ENCODE data around the gene TSGA10IP.

The TSGA10IP gene

DNA sequence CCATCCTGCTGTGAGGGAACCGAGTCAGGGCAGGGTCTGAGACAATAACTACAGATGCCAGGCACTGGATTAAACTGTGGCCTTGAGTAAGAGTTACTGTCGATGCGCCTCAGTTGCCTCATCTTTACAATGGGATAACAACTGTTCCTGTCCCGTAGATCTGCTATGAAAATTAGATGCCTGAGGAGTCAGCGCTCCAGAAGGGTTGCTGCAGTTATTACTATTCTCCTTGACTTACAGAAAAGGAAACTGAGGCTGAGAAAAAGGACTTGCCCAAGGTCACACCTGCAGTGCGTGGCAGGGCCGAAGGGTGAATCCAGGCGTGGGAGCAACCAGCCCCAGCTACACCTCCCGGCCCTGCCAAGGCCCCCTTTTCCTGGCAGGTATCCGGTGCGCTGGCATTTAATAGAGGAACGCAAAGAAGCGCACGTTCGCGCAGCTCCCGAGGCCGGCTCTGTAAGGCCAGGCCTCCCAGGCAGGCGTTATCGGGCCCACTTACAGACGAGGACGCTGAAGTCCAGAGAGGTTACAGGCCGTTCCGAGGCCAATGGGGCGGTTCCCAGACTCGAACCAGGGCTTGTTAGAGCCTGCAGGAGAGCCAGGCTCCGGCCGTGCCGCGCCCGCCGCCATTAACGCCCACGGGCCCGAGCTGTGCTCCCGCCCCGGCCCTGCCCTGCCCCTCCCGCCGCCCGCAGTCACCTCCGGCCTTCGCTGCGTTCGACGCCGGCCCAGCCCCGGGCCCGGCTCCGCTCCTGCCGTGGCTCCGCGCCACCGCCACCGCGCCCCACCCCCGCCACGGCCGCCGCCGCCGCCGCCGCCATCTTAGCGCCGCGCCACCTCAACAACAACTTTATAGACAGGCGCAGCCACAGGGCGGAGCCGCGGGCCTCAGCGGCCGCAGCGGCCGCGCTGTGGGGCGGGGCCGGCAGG lies 26.8 kb upstream of the TSGA10IP start, which contains the start of gene C11orf68:
TSS of gene C11orf68 (minus strand) at position 852 of the 930 bp plus-strand sequence. CDS start at position 821, 31 bp downstream.
- DNase-seq (ENCODE audit: low read depth in 2 of 2): no peak

DNA sequence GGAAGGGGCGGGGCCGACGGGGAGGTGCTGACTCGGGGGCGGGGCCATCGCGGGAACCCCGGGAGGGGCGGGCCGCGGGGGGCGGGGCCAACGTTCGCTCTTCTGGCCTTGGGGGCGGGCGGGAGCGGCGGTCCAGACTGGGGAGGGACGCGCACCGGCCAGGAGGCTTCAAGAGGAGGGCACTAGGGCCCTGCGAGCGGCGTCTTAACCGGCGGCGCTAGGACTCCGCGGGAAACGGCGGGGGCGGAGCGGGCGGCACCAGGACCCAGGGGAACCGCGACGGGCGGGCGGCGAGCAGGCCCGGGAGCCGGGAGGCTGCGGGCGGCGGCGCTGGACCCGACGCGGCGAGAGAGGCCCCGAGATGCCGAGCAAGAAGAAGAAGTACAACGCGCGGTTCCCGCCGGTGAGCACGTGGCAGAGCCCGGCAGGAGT lies 26.1 kb upstream of the TSGA10IP start, which contains the start of gene DRAP1:
TSS of gene DRAP1 (plus strand) at position 286 of the 432 bp plus-strand sequence. CDS start at position 362, 76 bp downstream.
- DNase-seq (ENCODE audit: low read depth in 2 of 2): peak; percentile 96 to 100

DNA sequence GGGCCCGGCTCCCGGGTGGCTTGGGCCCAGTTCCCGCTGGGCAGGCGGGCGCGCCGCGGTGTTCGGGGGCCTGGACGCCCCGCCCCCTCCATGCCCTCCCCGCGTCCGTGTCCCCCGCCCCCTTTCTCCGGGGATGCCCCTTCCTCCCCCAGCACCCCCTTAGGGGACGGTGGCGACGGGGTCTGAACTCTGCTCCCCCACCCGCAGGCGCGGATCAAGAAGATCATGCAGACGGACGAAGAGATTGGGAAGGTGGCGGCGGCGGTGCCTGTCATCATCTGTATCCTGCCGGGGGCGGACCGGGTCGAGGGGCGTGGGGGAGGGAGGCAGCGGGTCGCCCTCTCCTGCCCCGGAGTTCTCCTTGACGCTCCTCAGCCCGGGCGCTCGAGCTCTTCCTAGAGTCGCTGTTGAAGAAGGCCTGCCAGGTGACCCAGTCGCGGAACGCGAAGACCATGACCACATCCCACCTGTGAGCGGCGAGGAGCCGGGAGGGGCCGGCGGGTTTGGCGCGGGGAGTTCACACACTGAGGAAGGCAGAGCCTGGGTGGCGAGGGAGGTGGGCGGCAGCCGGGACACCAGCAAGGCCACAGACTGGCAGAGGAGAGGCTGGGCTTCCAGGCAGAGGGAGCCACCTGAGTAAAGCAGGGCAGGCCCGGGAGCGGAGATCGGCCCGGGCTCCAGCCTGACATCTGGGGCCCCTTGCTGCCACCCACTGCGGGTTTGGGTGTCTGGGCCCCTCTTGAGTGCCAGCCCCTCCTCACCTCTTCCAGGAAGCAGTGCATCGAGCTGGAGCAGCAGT lies 25.5 kb upstream of the TSGA10IP start:
- DNase-seq (ENCODE audit: low read depth in 2 of 2): peak in 1 of 2 donors; percentile 36

DNA sequence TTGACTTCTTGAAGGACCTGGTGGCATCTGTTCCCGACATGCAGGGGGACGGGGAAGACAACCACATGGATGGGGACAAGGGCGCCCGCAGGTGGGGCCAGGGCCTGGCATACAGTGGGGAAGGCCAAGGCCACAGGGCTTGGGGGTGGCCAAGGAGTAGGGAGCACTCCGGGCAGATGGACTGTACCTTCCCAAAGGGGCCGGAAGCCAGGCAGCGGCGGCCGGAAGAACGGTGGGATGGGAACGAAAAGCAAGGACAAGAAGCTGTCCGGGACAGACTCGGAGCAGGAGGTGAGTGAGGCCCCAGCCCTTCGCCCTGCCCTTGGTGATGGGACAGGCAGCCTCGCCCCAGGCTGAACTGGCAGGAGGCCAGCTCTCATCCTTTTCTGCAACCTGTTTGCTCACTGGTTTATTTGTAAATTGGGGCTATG lies 24.9 kb upstream of the TSGA10IP start:
- no peak for DNase-seq (ENCODE audit: low read depth in 2 of 2)

DNA sequence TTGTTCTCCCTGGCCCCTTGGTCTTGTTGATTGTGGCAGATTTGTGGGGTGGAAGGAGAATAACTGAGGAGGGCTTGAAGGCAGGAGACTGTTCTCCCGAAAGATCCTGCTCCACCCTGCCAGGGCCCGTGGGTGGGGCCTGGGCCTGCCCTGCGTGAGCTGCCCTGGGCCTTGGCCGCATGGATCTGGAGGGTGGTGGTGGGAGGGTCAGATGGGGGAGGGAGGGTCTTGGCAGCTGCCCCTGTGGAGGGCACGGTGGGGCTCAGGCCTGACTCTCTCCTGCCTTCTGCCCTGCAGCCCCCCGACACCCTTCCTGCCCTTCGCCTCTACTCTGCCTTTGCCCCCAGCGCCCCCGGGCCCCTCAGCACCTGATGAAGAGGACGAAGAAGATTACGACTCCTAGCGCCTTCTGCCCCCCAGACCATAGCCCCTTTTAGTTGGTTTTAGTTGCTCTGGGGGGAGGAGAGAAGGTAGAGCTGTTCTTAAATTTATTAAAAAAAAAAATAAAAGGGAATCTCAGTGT lies 24.2 kb upstream of the TSGA10IP start:
- no peak for DNase-seq (ENCODE audit: low read depth in 2 of 2)

DNA sequence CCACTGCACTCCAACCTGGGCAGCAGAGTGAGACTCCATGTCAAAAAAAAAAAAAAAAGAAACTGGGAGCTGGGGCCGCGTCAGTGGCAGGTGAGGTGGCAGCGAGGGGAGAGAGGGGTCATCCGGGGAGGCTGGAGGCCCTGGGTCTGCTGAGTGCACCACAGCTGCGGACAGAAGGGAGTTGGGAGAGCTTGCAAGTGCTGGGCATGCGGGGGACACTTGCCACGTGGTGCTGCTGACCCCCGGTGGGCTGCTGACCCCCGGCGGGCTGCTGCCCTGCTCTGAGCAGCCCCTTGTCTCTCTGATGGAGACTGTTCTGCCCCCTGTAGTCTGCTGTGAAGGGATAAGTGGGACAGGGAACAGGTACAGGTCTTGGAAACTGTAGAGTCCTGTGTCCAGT lies 23.4 kb upstream of the TSGA10IP start:
- DNase-seq (ENCODE audit: low read depth in 2 of 2): no peak

DNA sequence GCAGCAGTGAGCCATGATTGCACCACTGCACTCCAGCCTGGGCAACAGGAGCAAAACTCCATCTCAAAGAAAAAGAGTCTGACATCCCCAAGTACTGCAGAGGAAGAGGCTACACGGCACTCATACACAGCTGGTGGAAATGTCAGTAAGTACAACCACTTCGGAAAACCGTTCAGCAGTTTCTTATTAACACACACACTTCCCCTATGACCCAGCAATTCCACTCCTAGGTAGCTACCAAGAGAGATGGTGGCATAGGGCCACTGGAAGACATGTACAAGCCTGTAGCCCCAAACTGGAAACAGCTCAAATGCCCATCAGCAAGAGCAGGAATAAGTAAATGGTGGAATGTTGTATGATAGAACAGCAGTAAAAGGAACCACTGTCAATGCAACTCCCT lies 22.7 kb upstream of the TSGA10IP start:
- DNase-seq (ENCODE audit: low read depth in 2 of 2): no peak

DNA sequence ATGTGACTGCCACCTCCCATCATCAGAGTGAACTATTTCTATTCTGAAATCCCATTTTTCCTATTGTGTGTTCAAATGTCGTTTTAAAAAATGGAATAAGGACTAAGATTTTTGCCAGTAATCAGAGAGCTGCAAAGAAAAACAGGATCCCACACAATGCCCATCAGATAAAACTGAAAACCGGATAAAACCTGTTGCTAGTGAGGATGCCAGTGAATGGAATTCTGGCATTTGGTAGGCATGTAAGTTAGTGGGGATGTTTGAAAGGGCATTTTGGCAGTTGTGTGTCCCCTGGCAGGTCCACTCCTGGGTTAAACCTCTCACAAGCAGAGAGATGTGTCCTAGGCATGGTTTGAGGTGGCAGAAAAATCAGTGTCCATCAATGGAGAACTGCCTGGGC lies 19.9 kb upstream of the TSGA10IP start:
- no peak for DNase-seq (ENCODE audit: low read depth in 2 of 2)

DNA sequence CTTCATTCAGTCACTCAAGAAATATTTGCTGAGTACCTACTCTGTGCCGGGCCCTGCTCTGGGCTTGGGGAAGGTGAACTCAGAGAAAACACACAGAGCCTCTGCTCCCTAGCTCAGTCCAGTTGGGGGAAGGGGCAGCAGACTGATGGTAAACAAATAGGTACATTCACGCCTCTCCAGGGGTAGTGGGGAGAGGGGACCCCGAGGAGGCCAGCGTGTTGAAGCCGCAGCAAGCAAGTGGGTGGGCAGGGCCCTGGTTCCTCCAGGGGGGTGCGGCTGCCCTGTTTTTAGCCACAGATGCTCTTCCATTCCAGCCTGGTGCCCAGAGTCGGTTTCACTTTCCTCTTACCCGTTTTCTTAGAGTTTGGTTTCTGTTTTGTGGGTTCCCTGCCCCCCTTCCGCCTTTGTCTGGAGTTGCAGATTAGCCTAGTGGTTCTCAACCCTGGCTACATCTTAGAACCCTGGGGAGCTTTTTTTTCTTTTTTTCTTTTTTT lies 17.3 kb upstream of the TSGA10IP start:
- peak; percentile 66 to 70 for DNase-seq (ENCODE audit: low read depth in 2 of 2)

DNA sequence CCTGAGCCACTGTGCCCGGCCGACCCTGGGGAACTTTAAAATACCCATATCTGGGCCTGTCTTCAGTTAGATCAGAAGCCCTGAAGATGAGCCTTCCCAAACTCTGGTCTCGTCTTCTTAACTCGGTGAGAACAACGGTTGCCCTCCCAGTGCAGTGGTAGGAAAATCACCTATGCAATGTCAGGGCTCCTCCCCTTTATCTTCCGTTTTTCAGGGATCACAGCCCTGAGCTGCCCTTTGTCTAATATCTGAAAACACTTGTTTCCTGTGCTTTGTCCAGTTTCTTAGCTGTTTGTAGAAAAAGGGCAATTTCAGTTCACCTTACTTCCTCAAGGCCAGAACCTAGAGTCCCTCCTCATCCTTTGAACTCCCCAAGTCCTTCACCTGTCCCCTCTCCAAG lies 16.6 kb upstream of the TSGA10IP start:
- DNase-seq (ENCODE audit: low read depth in 2 of 2): no peak

DNA sequence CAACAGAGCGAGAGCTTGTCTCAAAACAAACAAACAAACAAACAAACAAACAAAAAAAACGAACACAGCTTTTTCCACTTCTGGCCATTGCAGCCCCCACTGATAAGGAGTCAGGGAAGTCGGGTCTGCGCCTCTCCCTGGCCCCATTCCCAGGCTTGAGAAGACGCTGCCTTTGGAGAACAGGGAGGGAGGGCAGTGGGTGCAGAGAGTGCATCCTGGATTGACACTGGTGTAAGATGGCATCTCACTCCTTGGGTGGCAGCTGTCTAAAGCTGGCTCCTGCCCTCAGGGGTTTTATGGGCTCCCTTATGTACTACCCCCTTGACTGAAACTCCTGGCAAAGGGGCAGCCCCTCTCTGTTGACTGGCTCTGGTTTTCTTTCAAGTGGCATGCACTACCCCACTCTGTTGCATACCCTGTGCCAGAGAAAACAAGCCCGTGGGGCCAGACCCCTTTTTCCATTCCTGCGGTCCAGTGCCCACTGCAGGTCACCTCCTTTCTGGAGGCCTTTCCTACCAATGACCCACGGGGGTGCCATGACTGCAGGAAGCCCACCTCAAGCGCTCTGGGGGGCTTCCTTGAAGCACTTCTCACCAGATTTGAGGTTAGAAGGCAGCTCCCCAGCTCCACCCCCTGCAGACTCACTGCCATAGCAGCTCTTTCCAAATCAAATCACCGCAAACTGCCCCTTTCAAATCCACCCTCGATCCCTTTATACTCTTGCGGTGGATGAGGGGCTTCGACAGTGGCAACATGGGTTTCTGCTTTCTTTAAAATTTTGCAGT lies 13.3 kb upstream of the TSGA10IP start:
- DNase-seq (ENCODE audit: low read depth in 2 of 2): no peak

DNA sequence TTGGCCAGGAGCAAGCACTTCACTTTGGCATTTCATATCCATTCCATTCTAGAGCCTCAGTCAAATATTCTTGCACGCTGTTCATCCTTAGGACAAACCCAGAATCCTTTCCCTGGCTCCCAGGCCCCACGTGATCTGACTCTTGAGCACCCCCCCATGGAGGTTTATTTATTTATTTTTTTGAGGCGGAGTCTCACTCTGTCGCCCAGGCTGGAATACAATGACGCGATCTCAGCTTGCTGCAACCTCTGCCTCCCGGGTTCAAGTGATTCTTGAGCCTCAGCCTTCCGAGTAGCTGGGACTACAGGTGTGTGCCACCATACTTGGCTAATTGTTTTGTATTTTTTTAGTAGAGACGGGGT lies 12.7 kb upstream of the TSGA10IP start:
- no peak for DNase-seq (ENCODE audit: low read depth in 2 of 2)

DNA sequence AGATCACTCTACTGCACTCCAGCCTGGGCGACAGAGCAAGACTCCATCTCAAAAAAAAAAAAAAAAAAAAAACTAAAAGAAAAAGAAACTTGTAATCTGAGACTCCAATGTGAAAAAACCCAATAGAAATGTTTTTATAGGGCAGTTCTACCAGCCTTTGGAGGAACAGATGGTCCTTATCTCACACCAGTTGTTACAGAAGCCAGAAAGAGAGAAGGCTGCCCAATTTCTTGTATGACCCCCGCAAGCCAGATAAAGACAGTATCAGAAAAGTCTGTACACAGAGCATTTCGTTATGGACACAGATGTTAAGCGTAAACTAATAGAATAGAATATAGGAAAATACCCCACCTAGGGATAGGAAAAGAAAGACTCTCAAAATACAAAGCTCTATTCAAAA lies 11.3 kb upstream of the TSGA10IP start:
- DNase-seq (ENCODE audit: low read depth in 2 of 2): no peak

DNA sequence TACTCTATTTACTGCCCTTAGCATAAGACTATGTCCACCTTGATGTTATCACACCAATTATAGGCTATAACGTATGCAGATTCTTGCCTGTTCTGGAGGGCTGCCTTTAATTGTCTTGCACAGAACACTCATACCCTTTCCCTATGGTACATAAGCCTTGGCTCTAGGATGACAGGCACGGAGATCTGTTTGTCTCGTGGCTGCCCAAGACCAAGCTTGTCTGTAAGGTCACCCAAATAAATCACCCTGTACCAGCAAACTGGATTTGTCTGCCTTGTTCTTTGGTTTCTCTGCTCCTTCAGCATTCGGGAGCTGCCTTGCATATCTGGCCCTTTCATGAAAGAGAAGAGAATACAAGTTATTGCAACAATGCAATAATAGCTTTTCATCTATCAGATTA lies 7.5 kb upstream of the TSGA10IP start:
- DNase-seq (ENCODE audit: low read depth in 2 of 2): no peak

DNA sequence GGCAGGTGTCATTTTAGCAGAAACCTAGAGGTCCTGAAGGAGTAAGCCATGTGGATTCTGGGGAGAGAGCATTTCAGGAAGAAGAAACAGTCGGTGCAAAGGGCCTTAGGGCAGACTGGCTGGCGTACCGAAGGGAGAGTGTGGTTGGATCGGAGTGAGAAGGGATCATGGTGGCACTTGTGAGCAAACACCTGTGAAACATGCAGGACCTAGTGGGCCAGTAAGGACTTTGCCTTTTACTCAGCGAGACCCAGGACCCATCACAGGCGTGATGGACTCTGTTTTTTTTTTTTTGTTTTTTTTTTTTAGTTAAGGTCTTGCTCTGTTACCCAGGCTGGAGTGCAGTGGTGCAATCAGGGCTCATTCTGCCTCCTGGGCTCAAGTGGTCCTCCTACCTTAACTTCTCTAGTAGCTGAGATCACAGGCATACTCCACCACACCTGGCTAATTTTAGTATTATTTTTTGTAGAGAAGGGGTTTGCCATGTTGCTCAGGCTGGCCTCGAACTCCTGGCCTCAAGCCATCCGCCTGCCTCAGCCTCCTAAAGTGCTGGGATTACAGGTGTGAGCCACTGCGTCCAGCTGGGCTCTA lies 3.5 kb upstream of the TSGA10IP start:
- no peak for DNase-seq (ENCODE audit: low read depth in 2 of 2)

DNA sequence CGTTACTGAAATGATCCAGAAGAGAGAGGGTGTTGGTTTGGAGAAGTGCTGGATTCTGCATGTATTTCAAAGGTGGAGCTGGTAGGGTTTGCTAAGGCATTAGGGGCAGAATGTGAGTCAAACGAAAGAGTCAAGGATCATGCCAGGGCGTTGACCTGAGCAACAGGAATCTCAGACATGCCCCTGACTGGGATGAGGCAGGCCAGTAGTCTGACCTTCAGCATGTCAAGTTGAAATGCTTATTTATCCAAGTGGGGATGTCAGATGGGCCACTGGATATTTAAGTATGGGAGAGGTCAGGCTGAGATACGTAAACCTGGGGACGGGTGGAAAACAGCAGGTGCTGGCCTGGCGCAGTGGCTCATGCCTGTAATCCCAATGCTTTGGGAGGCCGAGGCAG lies 2.7 kb upstream of the TSGA10IP start:
- DNase-seq (ENCODE audit: low read depth in 2 of 2): no peak

DNA sequence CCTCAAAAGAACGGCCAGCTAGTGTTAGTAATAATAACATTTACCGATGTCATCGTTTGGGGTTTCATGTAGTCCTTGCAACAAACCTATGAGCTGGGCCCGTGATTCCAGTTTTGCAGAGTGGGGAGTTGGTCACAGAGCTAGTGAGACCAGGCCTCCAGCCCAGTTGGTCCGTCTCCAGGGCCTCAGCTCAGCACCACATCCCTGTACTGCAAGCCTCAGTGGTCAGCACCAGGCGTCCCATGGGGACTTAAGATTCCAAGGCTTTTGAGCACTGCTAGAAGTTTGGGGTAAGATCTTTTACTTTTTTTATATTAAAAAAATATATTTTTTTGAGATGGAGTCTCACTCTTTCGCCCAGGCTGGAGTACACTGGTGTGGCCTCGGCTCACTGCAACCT lies 1.1 kb upstream of the TSGA10IP start:
- no peak for DNase-seq (ENCODE audit: low read depth in 2 of 2)

DNA sequence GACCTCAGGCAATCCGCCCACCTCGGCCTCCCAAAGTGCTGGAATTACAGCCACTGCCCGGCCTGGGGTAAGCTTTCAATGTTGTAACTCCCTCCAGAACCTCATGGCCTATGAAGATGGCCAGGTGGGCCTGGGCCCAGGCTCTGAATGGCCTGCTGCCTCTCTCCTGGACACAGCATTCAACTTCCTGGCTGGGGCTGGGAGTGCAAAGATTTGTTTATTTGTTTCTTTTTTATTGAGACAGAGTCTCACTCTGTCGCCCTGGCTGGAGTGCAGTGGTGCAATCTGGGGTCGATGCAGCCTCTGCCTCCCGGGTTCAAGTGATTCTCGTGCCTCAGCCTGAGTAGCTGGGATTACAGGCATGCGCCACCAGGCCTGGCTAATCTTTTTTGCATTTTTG lies 513 bp upstream of the TSGA10IP start:
- no peak for DNase-seq (ENCODE audit: low read depth in 2 of 2)

DNA sequence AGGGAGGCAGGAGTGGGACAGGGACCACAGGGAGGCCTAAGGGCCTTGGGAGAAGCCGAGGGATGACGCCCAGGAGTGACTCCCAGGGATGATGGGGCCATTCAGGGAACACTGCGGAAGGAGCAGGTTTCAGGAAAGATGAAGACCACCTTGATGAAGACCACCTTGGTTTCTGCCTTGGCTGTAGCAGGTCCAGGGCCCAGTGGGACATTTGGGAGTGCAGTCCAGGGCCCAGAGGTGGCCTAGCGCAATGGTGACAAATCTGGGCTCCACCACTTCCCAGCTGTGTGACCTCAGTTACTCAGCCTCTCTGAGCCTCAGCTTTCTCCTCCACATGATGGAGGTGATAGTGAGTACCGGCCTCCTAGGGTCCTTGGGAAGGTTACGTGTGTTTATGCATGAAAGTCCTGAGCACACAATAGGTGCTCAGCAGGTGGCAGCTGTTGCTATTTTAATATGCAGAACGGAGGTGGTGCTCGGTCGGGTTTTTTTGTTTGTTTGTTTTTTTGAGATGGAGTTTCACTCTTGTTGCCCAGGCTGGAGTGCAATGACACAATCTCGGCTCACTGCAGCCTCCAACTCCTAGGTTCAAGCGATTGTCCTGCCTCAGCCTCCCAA lies 770 bp downstream of the TSGA10IP start:
- DNase-seq (ENCODE audit: low read depth in 2 of 2): no peak

DNA sequence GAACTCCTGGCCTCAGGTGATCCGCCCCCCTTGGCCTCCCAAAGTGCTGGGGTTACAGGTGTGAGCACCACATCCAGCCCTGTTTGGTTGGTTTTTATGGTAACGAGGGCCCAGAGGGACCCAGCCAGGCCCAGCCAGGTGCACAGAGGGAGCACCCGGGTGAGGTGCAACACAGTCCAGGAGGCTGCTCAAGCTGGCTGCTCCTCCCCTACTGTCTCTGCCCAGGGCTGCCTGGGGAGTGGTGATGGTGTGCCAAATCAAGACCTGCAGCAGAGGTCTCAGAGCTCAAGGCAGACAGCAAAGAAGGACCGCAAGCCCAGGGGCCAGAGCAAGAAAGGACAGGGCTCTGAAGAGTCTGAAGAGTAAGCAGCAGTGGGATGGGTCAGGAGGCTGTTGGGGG lies 1.4 kb downstream of the TSGA10IP start:
- no peak for DNase-seq (ENCODE audit: low read depth in 2 of 2)

DNA sequence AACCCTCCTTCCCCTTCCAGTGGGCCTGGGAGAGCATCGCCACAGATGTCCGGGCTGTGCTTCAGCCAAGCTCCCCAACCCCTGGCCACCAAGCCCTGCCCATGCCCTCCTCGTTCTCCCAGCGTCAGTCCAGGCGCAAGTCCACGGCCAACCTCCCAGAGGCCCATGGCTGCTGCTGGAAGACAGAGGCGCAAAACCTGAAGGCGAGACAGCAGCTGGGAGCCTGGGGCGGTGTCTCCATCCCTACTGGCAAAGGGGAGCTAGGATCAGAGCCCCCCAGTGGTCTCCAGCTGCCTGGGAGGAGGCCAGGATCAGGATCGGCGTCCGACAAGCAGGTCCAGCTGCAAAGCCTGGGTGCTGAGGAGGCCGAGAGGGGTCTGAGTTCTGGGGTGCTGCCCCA lies 1.9 kb downstream of the TSGA10IP start:
- DNase-seq (ENCODE audit: low read depth in 2 of 2): no peak
